ENCODE results near the gene RASL11B. TPM values are rescaled to one million over a fixed set of nuclear protein-coding genes. Genes with fewer than 3 reads are reported as not detected.

RASL11B gene
- total RNA-seq, 1 donor from 2014 or later: 24.8 TPM

DNA sequence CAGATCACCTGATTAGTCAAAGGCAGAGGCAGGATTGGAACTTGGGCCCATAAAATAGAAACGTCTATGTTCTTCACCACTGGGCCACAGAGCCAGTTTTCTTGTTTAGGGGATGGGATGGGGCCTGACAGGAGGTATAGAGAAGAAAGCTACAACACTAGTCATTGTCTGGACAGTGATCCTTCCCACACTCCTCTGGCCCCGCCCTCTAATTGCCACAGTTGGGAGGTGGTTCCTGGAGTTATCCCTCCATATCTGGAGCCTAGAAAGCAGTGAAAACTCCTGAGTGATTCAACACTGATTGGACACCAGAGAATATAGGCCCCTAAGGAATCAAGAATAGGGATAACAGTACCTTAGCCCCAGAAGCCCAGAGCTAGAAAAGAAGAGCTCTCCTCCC lies 22.9 kb downstream of the RASL11B start:
- TF ChIP-seq, protein P1, sequence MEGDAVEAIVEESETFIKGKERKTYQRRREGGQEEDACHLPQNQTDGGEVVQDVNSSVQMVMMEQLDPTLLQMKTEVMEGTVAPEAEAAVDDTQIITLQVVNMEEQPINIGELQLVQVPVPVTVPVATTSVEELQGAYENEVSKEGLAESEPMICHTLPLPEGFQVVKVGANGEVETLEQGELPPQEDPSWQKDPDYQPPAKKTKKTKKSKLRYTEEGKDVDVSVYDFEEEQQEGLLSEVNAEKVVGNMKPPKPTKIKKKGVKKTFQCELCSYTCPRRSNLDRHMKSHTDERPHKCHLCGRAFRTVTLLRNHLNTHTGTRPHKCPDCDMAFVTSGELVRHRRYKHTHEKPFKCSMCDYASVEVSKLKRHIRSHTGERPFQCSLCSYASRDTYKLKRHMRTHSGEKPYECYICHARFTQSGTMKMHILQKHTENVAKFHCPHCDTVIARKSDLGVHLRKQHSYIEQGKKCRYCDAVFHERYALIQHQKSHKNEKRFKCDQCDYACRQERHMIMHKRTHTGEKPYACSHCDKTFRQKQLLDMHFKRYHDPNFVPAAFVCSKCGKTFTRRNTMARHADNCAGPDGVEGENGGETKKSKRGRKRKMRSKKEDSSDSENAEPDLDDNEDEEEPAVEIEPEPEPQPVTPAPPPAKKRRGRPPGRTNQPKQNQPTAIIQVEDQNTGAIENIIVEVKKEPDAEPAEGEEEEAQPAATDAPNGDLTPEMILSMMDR (IDR thresholded peaks at IDR 0.05; ENCODE audit: partially characterized antibody, unreplicated experiment): no peak
- Mint-ChIP-seq H3K27me3 (ENCODE audit: unreplicated experiment) (peaks cover 2% of the 10 kb centered on the region), H3K4me1 (ENCODE audit: low read depth, unreplicated experiment) (no peaks in the 10 kb centered on the region), H3K9me3 (ENCODE audit: unreplicated experiment) (peaks cover 9% of the 10 kb centered on the region), H3K4me3 (ENCODE audit: unreplicated experiment) (no peak overlapping the region), H3K27ac (ENCODE audit: unreplicated experiment) (no peak overlapping the region), H3K36me3 (ENCODE audit: unreplicated experiment) (peaks cover 22% of the 10 kb centered on the region)
- DNase-seq: no peak

DNA sequence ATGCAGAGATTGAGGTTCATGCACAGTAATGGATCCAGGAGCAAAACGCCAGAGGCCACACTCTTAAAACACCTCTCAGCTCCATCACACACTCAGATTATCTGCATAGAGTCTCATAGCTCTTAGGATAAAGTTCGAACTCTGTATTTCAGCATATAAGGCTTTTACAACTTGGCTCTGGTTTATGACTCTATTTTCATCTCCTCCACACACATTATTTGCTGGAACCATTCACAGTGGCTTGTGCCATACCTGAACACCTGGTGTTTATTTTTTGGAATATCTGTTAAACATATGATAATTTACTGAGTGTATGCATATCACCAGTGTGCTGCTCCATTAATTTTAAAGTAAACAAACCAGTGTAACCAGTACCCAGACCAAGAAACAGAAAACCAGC lies 27.2 kb downstream of the RASL11B start:
- no peaks in the 10 kb centered on the region for H3K27me3 Mint-ChIP-seq (ENCODE audit: unreplicated experiment)
- no peak overlapping the region for H3K27ac Mint-ChIP-seq (ENCODE audit: unreplicated experiment)
- no peaks in the 10 kb centered on the region for H3K4me1 Mint-ChIP-seq (ENCODE audit: low read depth, unreplicated experiment)

DNA sequence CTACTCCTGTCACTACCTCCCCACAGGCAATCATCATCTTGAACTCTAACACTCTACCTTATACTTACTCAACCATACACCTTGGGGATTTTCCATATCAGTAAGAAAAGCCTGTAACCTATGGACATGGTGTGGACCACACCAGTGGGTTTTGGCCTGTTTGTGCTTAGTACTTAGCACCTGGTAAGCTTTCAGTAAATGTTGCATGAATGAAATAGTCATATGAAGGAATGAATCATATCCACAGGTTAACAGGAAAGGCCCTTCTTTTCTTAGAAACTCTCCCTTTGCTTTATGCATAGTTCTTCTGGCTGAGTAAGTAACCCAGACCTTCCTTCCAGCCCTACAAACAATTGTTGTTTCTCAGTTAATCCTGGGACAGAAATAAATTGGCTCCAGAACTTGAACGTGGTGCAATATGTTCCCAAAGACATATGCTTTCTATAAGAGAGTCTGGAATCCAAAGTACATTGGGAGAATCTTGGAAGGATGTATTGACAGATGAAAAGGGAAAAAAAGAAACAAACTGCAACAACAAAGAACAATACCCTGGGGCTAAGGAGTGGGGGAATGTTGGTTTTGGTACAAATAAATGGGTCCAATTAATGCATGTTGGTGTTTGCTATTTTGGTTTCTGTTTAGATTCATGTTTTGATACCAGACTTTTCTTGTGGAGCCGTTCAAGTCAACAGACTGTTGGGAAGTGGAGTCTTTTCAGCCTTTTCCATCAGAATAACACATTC lies 27.8 kb downstream of the RASL11B start:
- Mint-ChIP-seq H3K9me3 (ENCODE audit: unreplicated experiment) (no peaks in the 10 kb centered on the region), H3K4me1 (ENCODE audit: low read depth, unreplicated experiment) (no peaks in the 10 kb centered on the region), H3K4me3 (ENCODE audit: unreplicated experiment) (no peak overlapping the region), H3K27me3 (ENCODE audit: unreplicated experiment) (no peaks in the 10 kb centered on the region), H3K36me3 (ENCODE audit: unreplicated experiment) (peaks cover 6% of the 10 kb centered on the region), H3K27ac (ENCODE audit: unreplicated experiment) (no peak overlapping the region)
- TF ChIP-seq, protein P1 (IDR thresholded peaks at IDR 0.05; ENCODE audit: partially characterized antibody, unreplicated experiment): no peak
- DNase-seq: no peak

More for the DNA sequence above, 27.2 kb downstream of the RASL11B start:
- no peak for DNase-seq
- Mint-ChIP-seq H3K36me3 (ENCODE audit: unreplicated experiment) (peaks cover 6% of the 10 kb centered on the region), H3K4me3 (ENCODE audit: unreplicated experiment) (no peak overlapping the region), H3K9me3 (ENCODE audit: unreplicated experiment) (no peaks in the 10 kb centered on the region)
- TF ChIP-seq, protein P1 (IDR thresholded peaks at IDR 0.05; ENCODE audit: partially characterized antibody, unreplicated experiment): no peak

DNA sequence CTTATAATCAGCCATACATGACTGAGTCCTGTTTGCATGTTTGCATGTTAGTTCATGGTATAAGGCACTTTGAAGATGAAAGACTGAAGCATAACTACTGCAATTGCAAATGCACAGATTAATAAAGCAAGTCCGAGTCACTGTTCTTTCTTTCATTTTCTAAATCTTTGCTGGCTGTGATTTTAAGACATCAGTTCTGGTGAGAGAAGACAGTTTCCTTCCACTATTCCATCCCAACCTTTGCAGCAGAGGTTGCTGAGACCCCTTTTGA lies 28.3 kb downstream of the RASL11B start:
- no peak for DNase-seq
- Mint-ChIP-seq H3K27me3 (ENCODE audit: unreplicated experiment) (no peaks in the 10 kb centered on the region), H3K4me3 (ENCODE audit: unreplicated experiment) (no peak overlapping the region), H3K4me1 (ENCODE audit: low read depth, unreplicated experiment) (no peaks in the 10 kb centered on the region), H3K9me3 (ENCODE audit: unreplicated experiment) (no peaks in the 10 kb centered on the region), H3K36me3 (ENCODE audit: unreplicated experiment) (peaks cover 6% of the 10 kb centered on the region), H3K27ac (ENCODE audit: unreplicated experiment) (no peak overlapping the region)
- TF ChIP-seq, protein P1 (IDR thresholded peaks at IDR 0.05; ENCODE audit: partially characterized antibody, unreplicated experiment): no peak

DNA sequence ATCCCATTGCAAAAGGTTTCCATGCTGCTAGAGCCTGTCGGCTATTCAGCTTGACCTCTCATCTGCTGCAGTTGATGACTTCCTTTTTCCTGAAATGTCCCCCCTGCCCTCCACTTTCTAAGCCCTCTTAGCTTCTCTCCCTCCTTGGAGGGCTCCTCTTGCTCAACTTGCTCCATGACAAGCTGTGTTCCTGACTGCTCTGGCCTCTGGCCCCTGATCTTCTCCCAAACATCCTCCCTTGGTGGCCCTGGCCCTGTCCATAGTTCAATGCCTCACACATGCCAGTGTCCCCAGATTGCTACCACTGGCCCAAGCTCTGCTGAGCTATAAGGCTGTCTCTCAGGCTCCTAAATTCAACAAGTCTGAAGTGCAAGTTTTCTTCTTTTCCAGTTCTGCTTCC lies 29.6 kb downstream of the RASL11B start:
- Mint-ChIP-seq H3K27me3 (ENCODE audit: unreplicated experiment) (no peaks in the 10 kb centered on the region), H3K4me1 (ENCODE audit: low read depth, unreplicated experiment) (no peaks in the 10 kb centered on the region), H3K36me3 (ENCODE audit: unreplicated experiment) (no peaks in the 10 kb centered on the region), H3K27ac (ENCODE audit: unreplicated experiment) (no peak overlapping the region), H3K4me3 (ENCODE audit: unreplicated experiment) (no peak overlapping the region), H3K9me3 (ENCODE audit: unreplicated experiment) (no peaks in the 10 kb centered on the region)
- TF ChIP-seq, protein P1 (IDR thresholded peaks at IDR 0.05; ENCODE audit: partially characterized antibody, unreplicated experiment): no peak
- no peak for DNase-seq

Measured in glutamatergic neuron (in vitro differentiated cells).